A549 (cell line): ENCODE data around the gene GNB1. TPM values are rescaled to one million over a fixed set of nuclear protein-coding genes. Genes with fewer than 3 reads are reported as not detected.
A peak's percentile ranks its signal among the peaks of the same experiment; 100 is the strongest.
"Not testable (repeated sequence)": the region's sequence is repeated elsewhere in the genome, so short reads cannot be mapped to it uniquely, and the experiment has no call there.

Experiments used
- ATAC-seq, 2 experiments: fragments of 200-7000 bp in 1 of 2; fragments of >200 bp in 1 of 2; cut with Nextera tagmentation in 1 of 2; cut with Tn5 transposase in 1 of 2; 3 replicates each; pipeline versions ENCODE4 v1.8.0 to v1.9.1; 2018 to 2020; ENCODE audit warnings: mild to moderate bottlenecking in 1 of 2, moderate library complexity in 1 of 2
- CTCF ChIA-PET: fragments of 300-600 bp; sonication (Branson Sonifier 250); formaldehyde crosslinking; extraction: SDS; loops from one replicate; lab custom pipeline; 2021; ENCODE audit warnings: antibody characterized with exemption, inconsistent platforms; lab: Yijun Ruan, JAX
- POLR2A ChIA-PET: fragments of 350-600 bp; formaldehyde crosslinking; extraction: SDS; loops from one replicate; lab custom pipeline; 2021; ENCODE audit warnings: antibody characterized with exemption, inconsistent platforms; lab: Yijun Ruan, JAX
- DNase-seq, 2 experiments: peaks; one replicate each; pipeline versions ENCODE4 v3.0.0 to v3.0.0-alpha.2; 2011 to 2016; ENCODE audit warnings: low read depth in 1 of 2, low spot score in 1 of 2
- FAIRE-seq: peaks from 2 replicates; lab custom pipeline; 2011; peaks lifted over from hg19 to GRCh38; lab: Jason Lieb, UNC
- H3K27ac ChIP-seq, 2 experiments: fragments of >200 bp; sonication (Bioruptor Twin); formaldehyde crosslinking; 3 replicates each; pipeline ENCODE4 v1.5.1; 2016 to 2017
- H3K4me1 ChIP-seq: fragments of >200 bp; sonication (Bioruptor Twin); formaldehyde crosslinking; 3 replicates; pipeline ENCODE4 v1.6.1; 2016
- H3K4me2 ChIP-seq: fragments of >200 bp; sonication (Bioruptor Twin); formaldehyde crosslinking; 3 replicates; pipeline ENCODE4 v1.6.1; 2016
- H3K4me3 ChIP-seq: fragments of >200 bp; sonication (Bioruptor Twin); formaldehyde crosslinking; 3 replicates; pipeline ENCODE4 v1.5.1; 2016
- H3K9me3 ChIP-seq: fragments of >200 bp; sonication (Bioruptor Twin); formaldehyde crosslinking; 3 replicates; pipeline ENCODE4 v1.6.1; 2016
- BHLHE40 ChIP-seq: IDR thresholded peaks from 2 replicates; pipeline ENCODE4 v1.6.1; 2012; ENCODE audit warnings: low read depth, low read length, inconsistent platforms
- E2F6 ChIP-seq: IDR thresholded peaks from 2 replicates; pipeline ENCODE4 v1.6.1; 2012; ENCODE audit warnings: low read depth, borderline replicate concordance
- ELK1 ChIP-seq: fragments of 150-350 bp; IDR thresholded peaks from 2 replicates; pipeline ENCODE4 v1.6.1; 2014; ENCODE audit warnings: low read depth, mild to moderate bottlenecking, low read length
- FOXS1 ChIP-seq: fragments of 250-450 bp; sonication (Bioruptor Pico); IDR thresholded peaks from 2 replicates; pipeline ENCODE4 v1.5.0; 2020; ENCODE audit warnings: mild to moderate bottlenecking, moderate library complexity
- HDAC2 ChIP-seq: fragments of 200-600 bp; sonication (generic); IDR thresholded peaks from 2 replicates; pipeline ENCODE4 v1.6.1; 2016
- HEYL ChIP-seq: fragments of 250-450 bp; sonication (Bioruptor Pico); IDR thresholded peaks from 2 replicates; pipeline ENCODE4 v1.8.0; 2021; ENCODE audit warnings: mild to moderate bottlenecking, moderate library complexity
- HMGXB4 ChIP-seq: fragments of 250-450 bp; sonication (Bioruptor Pico); IDR thresholded peaks from 2 replicates; pipeline ENCODE4 v1.5.0; 2021; ENCODE audit warnings: mild to moderate bottlenecking, moderate library complexity, borderline replicate concordance
- HOXA7 ChIP-seq: fragments of 250-450 bp; sonication (Bioruptor Pico); IDR thresholded peaks from 2 replicates; pipeline ENCODE4 v1.5.0; 2020; ENCODE audit warnings: mild to moderate bottlenecking, moderate library complexity
- JUN ChIP-seq, 2 experiments: fragments of >200 bp; sonication (Bioruptor Twin); formaldehyde crosslinking; IDR thresholded peaks; 2 replicates in 1 of 2; 3 replicates in 1 of 2; pipeline ENCODE4 v1.6.1; 2016 to 2017
- NFE2L2 ChIP-seq: fragments of 150-350 bp; conservative IDR thresholded peaks from 2 replicates; pipeline ENCODE4 v1.6.1; 2014; ENCODE audit warnings: low read length
- NR3C1 ChIP-seq: fragments of >200 bp; sonication (Bioruptor Twin); formaldehyde crosslinking; IDR thresholded peaks from 3 replicates; pipeline ENCODE4 v1.6.1; 2017
- PHF8 ChIP-seq: fragments of 200-600 bp; sonication (generic); IDR thresholded peaks from 2 replicates; pipeline ENCODE4 v1.6.1; 2016; ENCODE audit warnings: low read depth, mild to moderate bottlenecking, antibody characterized with exemption, moderate library complexity, borderline replicate concordance
- POLR2AphosphoS2 ChIP-seq: conservative IDR thresholded peaks from 2 replicates; pipeline ENCODE4 v1.6.1; 2012; ENCODE audit warnings: low read length, improper control_type of control experiment, inconsistent platforms
- RCOR1 ChIP-seq: fragments of 150-350 bp; IDR thresholded peaks from 2 replicates; pipeline ENCODE4 v1.6.1; 2014; ENCODE audit warnings: antibody characterized with exemption, low read length, low read depth
- REST ChIP-seq: fragments of 200-600 bp; sonication (generic); IDR thresholded peaks from 2 replicates; pipeline ENCODE4 v1.6.1; 2016; ENCODE audit warnings: antibody characterized with exemption, mild to moderate bottlenecking, moderate library complexity
- RNF2 ChIP-seq: fragments of 200-600 bp; sonication (generic); IDR thresholded peaks from 2 replicates; pipeline ENCODE4 v1.6.1; 2016; ENCODE audit warnings: low read depth, mild to moderate bottlenecking, antibody characterized with exemption, moderate library complexity, borderline replicate concordance
- TFCP2L1 ChIP-seq: fragments of 250-450 bp; sonication (Bioruptor Pico); IDR thresholded peaks from 2 replicates; pipeline ENCODE4 v1.5.0; 2021; ENCODE audit warnings: mild to moderate bottlenecking
- ZC3H11A ChIP-seq: fragments of 450-650 bp; IDR thresholded peaks from 2 replicates; pipeline ENCODE4 v1.6.1; 2014; ENCODE audit warnings: antibody characterized with exemption, mild to moderate bottlenecking
- ZFP36 ChIP-seq: fragments of 450-650 bp; IDR thresholded peaks from 2 replicates; pipeline ENCODE4 v1.6.1; 2014; ENCODE audit warnings: borderline replicate concordance; ENCODE audit not compliant: partially characterized antibody
- ZNF302 ChIP-seq: fragments of 250-450 bp; sonication (Bioruptor Pico); IDR thresholded peaks from 2 replicates; pipeline ENCODE4 v1.9.0; 2021; ENCODE audit warnings: inconsistent platforms, mild to moderate bottlenecking, moderate library complexity
- ZSCAN20 ChIP-seq: fragments of 250-450 bp; sonication (Bioruptor Pico); IDR thresholded peaks from 2 replicates; pipeline ENCODE4 v1.8.0; 2022; ENCODE audit warnings: mild to moderate bottlenecking, moderate library complexity
- WGBS: methylation state at CpG from one replicate; pipeline ENCODE4 v1.1.6; 2017; ENCODE audit errors: missing lambda C conversion rate; 5-methylcytosine and 5-hydroxymethylcytosine counted together
- polyA plus RNA-seq, 4 experiments: library from polyadenylated mRNA; depleted of rRNA in 3 of 4; stranded (reverse); fragments of >200 nt; fragmentation: RNase III in 1 of 4; extraction: RNeasy Plus Mini Kit Qiagen cat#74134 plus additional on column Dnase treatment in 1 of 4; gene quantifications; 2 replicates in 3 of 4; 3 replicates in 1 of 4; pipeline ENCODE4 v1.2.3, GENCODE V29; 2011 to 2017

The GNB1 gene
- polyA plus RNA-seq, 2 of the 4 experiments (the other 2 are of a cell fraction): 159 to 270 TPM

GRCh38 chr1:1889090-1889750 is 1.7 kb downstream of the GNB1 start:
- CTCF ChIA-PET: interaction anchor here (5.2 kb wide), 1 partner anchor 18 kb away, joined by 40 read pairs; no protein-coding TSS in a partner anchor
- ATAC-seq: no peak

GRCh38 chr1:1883890-1884289 is 7.0 kb downstream of the GNB1 start:
- 80% methylated on average over 10 of the region's 11 CpGs for WGBS
- H3K4me3 ChIP-seq, ATAC-seq: not testable (repeated sequence)

More at GRCh38 chr1:1889090-1889750, 1.7 kb downstream of the GNB1 start:
- H3K4me1 ChIP-seq: peaks cover 30% of the 10 kb centered on the region
- peak overlapping the region; percentile 89 for H3K4me3 ChIP-seq
- 9% methylated on average over 9 of the region's 9 CpGs for WGBS
- no peaks in the 10 kb centered on the region for H3K9me3 ChIP-seq
- peak overlapping the region; percentile 97 to 100 for H3K27ac ChIP-seq
- peak; percentile 43 for FAIRE-seq
- no peak for DNase-seq
- H3K4me2 ChIP-seq: peak overlapping the region; percentile 92
- TF ChIP-seq POLR2AphosphoS2: no peak
- TF ChIP-seq JUN (IDR thresholded peaks at IDR 0.05): no peak
- TF ChIP-seq E2F6: no peak
- no peak for TF ChIP-seq NFE2L2
- TF ChIP-seq ZNF302 (CRISPR knock-in tag): no peak
- TF ChIP-seq HOXA7 (CRISPR knock-in tag): no peak
- no peak for TF ChIP-seq RNF2
- no peak for TF ChIP-seq HDAC2
- no peak for TF ChIP-seq PHF8
- no peak for TF ChIP-seq HEYL (CRISPR knock-in tag)
- no peak for TF ChIP-seq ZC3H11A
- TF ChIP-seq, all 56 proteins: peak for 0
- POLR2A ChIA-PET: interaction anchor here (0.6 to 0.7 kb wide), 2 partner anchors 16 to 112 kb away, joined by 3 to 5 read pairs; no protein-coding TSS in a partner anchor

GRCh38 chr1:1883092-1883873 is 7.6 kb downstream of the GNB1 start:
- no peak for FAIRE-seq
- peak; percentile 24 to 54; a peak in 4 of 6 replicates for ATAC-seq
- DNase-seq: no peak
- Histone ChIP-seq H3K4me2 (peak overlapping the region; percentile 2; the same call in 1 of the 3 replicates), H3K4me3 (no peak overlapping the region), H3K9me3 (no peaks in the 10 kb centered on the region), H3K4me1 (peaks cover 34% of the 10 kb centered on the region), H3K27ac (peak overlapping the region in 1 of 2 experiments; percentile 65; a peak in 2 of 6 replicates)
- ChIA-PET POLR2A (interaction anchor here (1.2 kb wide), 1 partner anchor 9 kb away, joined by 4 read pairs; no protein-coding TSS in a partner anchor), CTCF (interaction anchor here (0.6 to 1.1 kb wide), 3 partner anchors 17 to 28 kb away, joined by 3 to 6 read pairs (median 5); no protein-coding TSS in a partner anchor)
- WGBS: 48% methylated on average over 4 of the region's 4 CpGs
- TF ChIP-seq PHF8: no peak
- TF ChIP-seq NR3C1: no peak
- TF ChIP-seq TFCP2L1 (CRISPR knock-in tag): no peak
- TF ChIP-seq BHLHE40: no peak
- no peak for TF ChIP-seq ZFP36
- TF ChIP-seq HMGXB4 (CRISPR knock-in tag): no peak
- TF ChIP-seq FOXS1 (CRISPR knock-in tag): no peak
- TF ChIP-seq ZNF302 (CRISPR knock-in tag): no peak
- TF ChIP-seq RCOR1: no peak
- no peak for TF ChIP-seq ELK1
- TF ChIP-seq POLR2AphosphoS2: no peak
- TF ChIP-seq ZSCAN20 (CRISPR knock-in tag): no peak
- TF ChIP-seq REST: no peak
- TF ChIP-seq E2F6: no peak

More at GRCh38 chr1:1883890-1884289, 7.0 kb downstream of the GNB1 start:
- not testable (repeated sequence) for DNase-seq, FAIRE-seq, H3K27ac ChIP-seq, H3K9me3 ChIP-seq
- POLR2A ChIA-PET: interaction anchor here (0.7 to 1.2 kb wide), 2 partner anchors 9 to 18 kb away, joined by 4 read pairs; no protein-coding TSS in a partner anchor
- Histone ChIP-seq H3K4me1 (peaks cover 40% of the 10 kb centered on the region), H3K4me2 (peak overlapping the region; percentile 2; the same call in 1 of the 3 replicates)
- CTCF ChIA-PET: interaction anchor here (0.5 to 1.1 kb wide), 2 partner anchors 9 to 22 kb away, joined by 3 to 5 read pairs; no protein-coding TSS in a partner anchor
